Erythroblast (primary cell): ENCODE data around the gene RRM2.

Source experiments
- GATA1 ChIP-seq: IDR thresholded peaks from 2 replicates; pipeline ENCODE4 v1.6.1; 2011; ENCODE audit warnings: low read depth, mild to moderate bottlenecking, control low read depth, low read length, moderate library complexity
- POLR2A ChIP-seq: IDR thresholded peaks from 2 replicates; pipeline ENCODE4 v1.6.1; 2011; ENCODE audit warnings: mild to moderate bottlenecking, low read length

DNA sequence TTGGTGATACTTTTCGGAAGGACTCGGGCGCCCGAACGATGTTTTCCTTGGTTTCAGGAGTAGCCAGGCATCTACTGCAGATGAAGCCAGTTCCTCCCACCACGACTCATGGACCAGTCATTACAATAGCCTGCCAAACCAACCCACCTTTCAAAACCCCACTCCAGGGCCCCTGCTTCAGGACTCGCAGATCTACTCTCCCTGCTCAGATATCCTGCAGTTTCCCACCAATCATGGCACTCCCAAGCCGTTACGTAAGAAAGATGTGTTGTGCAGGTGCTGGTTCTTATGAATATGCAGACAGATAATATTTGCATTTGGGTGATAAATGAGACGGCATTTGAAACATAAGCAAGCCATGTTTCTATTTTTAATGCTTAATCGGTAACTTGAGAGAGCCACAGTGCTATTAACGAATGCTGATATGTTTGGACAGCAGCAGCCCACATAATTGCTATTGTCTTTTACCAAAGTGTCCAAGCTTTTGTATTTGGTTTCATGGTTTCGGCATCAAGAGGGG lies 38.8 kb upstream of the RRM2 start:
- no peak for TF ChIP-seq POLR2A
- no peak for TF ChIP-seq GATA1
